IMR-90 (cell line): ENCODE results near the gene GPA33.
A peak's percentile ranks its signal among the peaks of the same experiment; 100 is the strongest.

Experiments
- BHLHE40 ChIP-seq: fragments of 150-350 bp; IDR thresholded peaks from 2 replicates; pipeline ENCODE4 v1.6.1; 2016; ENCODE audit warnings: mild to moderate bottlenecking, low read depth, low read length
- CEBPB ChIP-seq: IDR thresholded peaks from 2 replicates; pipeline ENCODE4 v1.6.1; 2012; ENCODE audit warnings: low read depth, low read length, improper control_type of control experiment
- MAFK ChIP-seq: IDR thresholded peaks from 2 replicates; pipeline ENCODE4 v1.6.1; 2012; ENCODE audit warnings: low read depth, low read length, improper control_type of control experiment
- MAZ ChIP-seq: IDR thresholded peaks from 2 replicates; pipeline ENCODE4 v1.6.1; 2012; ENCODE audit warnings: low read depth, mild to moderate bottlenecking, low read length, improper control_type of control experiment, moderate library complexity, borderline replicate concordance
- MXI1 ChIP-seq: IDR thresholded peaks from 2 replicates; pipeline ENCODE4 v1.6.1; 2012; ENCODE audit warnings: low read depth, mild to moderate bottlenecking, low read length, moderate library complexity, borderline replicate concordance
- NFE2L2 ChIP-seq: fragments of 150-350 bp; IDR thresholded peaks from 2 replicates; pipeline ENCODE4 v1.6.1; 2016; ENCODE audit warnings: low read depth, mild to moderate bottlenecking, low read length
- POLR2A ChIP-seq: IDR thresholded peaks from 2 replicates; pipeline ENCODE4 v1.6.1; 2012; ENCODE audit warnings: mild to moderate bottlenecking, low read depth, low read length
- RAD21 ChIP-seq: IDR thresholded peaks from 2 replicates; pipeline ENCODE4 v1.6.1; 2012; ENCODE audit warnings: low read length, improper control_type of control experiment
- RCOR1 ChIP-seq: IDR thresholded peaks from 2 replicates; pipeline ENCODE4 v1.6.1; 2012; ENCODE audit warnings: mild to moderate bottlenecking, low read length, improper control_type of control experiment; ENCODE audit not compliant: insufficient replicate concordance
- RFX5 ChIP-seq: IDR thresholded peaks from 2 replicates; pipeline ENCODE4 v1.8.0; 2012; ENCODE audit warnings: low read depth, mild to moderate bottlenecking, low read length, moderate library complexity
- SMC3 ChIP-seq: fragments of 150-350 bp; IDR thresholded peaks from 2 replicates; pipeline ENCODE4 v1.6.1; 2016; ENCODE audit warnings: low read depth, mild to moderate bottlenecking, antibody characterized with exemption, low read length, moderate library complexity
- TF ChIP-seq, protein P1 (sequence below): conservative IDR thresholded peaks from 2 replicates; pipeline ENCODE4 v1.5.1; 2012; ENCODE audit warnings: mild to moderate bottlenecking, low read depth, low read length, improper control_type of control experiment
- TF ChIP-seq, protein P2 (sequence below): fragments of 150-350 bp; IDR thresholded peaks from 2 replicates; pipeline ENCODE4 v1.6.1; 2016; ENCODE audit warnings: low read depth, mild to moderate bottlenecking, low read length, moderate library complexity, borderline replicate concordance

DNA sequence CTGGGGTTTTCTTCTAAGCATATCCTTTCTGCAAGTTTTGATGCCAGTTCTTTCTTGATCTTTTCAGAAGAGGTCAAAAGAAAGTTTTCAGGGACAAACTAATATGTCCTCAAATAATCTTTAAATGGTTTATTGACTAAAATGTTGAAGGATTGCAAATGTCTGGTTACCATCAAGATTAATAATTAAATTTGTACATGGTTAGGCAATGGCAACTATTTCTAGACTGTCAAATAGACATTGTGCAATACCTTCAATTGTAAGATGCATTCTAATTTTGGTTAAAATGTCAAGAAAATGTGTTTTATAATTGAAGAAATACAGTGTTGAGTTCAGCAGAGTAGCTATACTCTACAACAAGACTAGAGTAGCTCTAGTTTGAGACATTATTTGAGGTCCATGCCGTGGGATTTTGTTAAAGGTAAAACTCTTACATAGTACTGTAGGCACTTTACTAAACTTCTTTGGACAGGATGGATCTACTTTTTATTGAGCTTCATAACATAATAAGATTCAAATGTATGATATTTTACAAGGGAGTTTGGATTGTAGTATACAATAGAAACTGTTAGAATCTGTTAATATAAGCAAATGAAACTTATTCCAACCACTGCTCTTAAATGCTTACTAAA is 78.5 kb downstream of the GPA33 start:
- TF ChIP-seq, protein P1, sequence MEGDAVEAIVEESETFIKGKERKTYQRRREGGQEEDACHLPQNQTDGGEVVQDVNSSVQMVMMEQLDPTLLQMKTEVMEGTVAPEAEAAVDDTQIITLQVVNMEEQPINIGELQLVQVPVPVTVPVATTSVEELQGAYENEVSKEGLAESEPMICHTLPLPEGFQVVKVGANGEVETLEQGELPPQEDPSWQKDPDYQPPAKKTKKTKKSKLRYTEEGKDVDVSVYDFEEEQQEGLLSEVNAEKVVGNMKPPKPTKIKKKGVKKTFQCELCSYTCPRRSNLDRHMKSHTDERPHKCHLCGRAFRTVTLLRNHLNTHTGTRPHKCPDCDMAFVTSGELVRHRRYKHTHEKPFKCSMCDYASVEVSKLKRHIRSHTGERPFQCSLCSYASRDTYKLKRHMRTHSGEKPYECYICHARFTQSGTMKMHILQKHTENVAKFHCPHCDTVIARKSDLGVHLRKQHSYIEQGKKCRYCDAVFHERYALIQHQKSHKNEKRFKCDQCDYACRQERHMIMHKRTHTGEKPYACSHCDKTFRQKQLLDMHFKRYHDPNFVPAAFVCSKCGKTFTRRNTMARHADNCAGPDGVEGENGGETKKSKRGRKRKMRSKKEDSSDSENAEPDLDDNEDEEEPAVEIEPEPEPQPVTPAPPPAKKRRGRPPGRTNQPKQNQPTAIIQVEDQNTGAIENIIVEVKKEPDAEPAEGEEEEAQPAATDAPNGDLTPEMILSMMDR = no peak
- TF ChIP-seq POLR2A (no peak), BHLHE40 (no peak), RAD21 (no peak), MXI1 (no peak), RCOR1 (no peak), NFE2L2 (no peak), CEBPB (peak; percentile 81), MAZ (no peak), MAFK (no peak), SMC3 (no peak), RFX5 (no peak)
- TF ChIP-seq, protein P2, sequence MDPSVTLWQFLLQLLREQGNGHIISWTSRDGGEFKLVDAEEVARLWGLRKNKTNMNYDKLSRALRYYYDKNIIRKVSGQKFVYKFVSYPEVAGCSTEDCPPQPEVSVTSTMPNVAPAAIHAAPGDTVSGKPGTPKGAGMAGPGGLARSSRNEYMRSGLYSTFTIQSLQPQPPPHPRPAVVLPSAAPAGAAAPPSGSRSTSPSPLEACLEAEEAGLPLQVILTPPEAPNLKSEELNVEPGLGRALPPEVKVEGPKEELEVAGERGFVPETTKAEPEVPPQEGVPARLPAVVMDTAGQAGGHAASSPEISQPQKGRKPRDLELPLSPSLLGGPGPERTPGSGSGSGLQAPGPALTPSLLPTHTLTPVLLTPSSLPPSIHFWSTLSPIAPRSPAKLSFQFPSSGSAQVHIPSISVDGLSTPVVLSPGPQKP = no peak
